RWPE1 (cell line): ENCODE results near the gene CFP.
A peak's percentile ranks its signal among the peaks of the same experiment; 100 is the strongest.
"Not testable (repeated sequence)": the region's sequence is repeated elsewhere in the genome, so short reads cannot be mapped to it uniquely, and the experiment has no call there.

Experiments used
- CTCF ChIA-PET: fragments of 350-600 bp; sonication (Branson Sonifier 250); formaldehyde crosslinking; extraction: SDS; loops from one replicate; lab custom pipeline; 2021; lab: Yijun Ruan, JAX
- POLR2A ChIA-PET: fragments of 400-600 bp; formaldehyde crosslinking; extraction: SDS; loops from one replicate; lab custom pipeline; 2020; ENCODE audit warnings: antibody characterized with exemption; ENCODE audit not compliant: low non-redundant PET; lab: Yijun Ruan, JAX
- DNase-seq: peaks from one replicate; pipeline ENCODE4 v3.0.0; 2012; ENCODE audit warnings: low spot score
- H3K27ac ChIP-seq: fragments of 450-650 bp; 2 replicates; pipeline ENCODE4 v1.5.1; 2017
- CTCF ChIP-seq: fragments of 450-650 bp; conservative IDR thresholded peaks from 2 replicates; pipeline ENCODE4 v1.5.1; 2017; ENCODE audit warnings: low read depth, mild to moderate bottlenecking

CFP gene

GRCh38 chrX:47629419-47630200 lies at the start of gene CFP:
CFP (minus strand) TSS chrX:47629930; CDS start chrX:47629844, 86 bp downstream.
- ChIA-PET CTCF (no interaction called here), POLR2A (no interaction called here)
- H3K27ac ChIP-seq = no peak within 1 kb of the TSS
- DNase-seq = no peak
- TF ChIP-seq CTCF = no peak

- CTCF ChIA-PET, DNase-seq, POLR2A ChIA-PET, H3K27ac ChIP-seq: not testable (repeated sequence)
These were observed 46.5 kb upstream of the CFP start for GRCh38 chrX:47675959-47676859.

GRCh38 chrX:47674776-47675175 lies 45.0 kb upstream of the CFP start:
- ChIA-PET POLR2A (no interaction called here), CTCF (no interaction called here)
- no peak for TF ChIP-seq CTCF
- no peak overlapping the region for H3K27ac ChIP-seq
- no peak for DNase-seq

GRCh38 chrX:47665797-47666196 lies 36.1 kb upstream of the CFP start:
- H3K27ac ChIP-seq, POLR2A ChIA-PET, DNase-seq, CTCF ChIA-PET: not testable (repeated sequence)

DNA sequence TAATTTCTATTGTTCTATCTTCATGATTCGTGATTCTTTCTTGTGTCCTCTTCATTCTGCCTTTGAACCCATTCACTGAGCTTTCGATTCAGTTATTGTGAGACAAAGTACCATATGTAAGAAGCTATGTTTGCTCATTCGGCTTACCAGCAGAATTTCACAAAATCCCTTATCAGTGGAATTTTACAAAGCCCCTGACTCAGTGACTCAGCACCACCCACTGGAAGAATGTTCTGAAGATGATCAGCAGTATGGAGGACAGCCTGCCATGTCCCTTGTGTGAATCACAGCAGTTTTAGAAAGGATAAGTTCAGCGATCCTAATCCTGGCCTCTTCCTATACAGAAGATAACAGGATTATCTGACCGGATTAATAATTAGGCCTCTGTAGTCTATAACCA lies 35.0 kb upstream of the CFP start:
- POLR2A ChIA-PET = no interaction called here
- CTCF ChIA-PET = no interaction called here
- H3K27ac ChIP-seq = no peak overlapping the region
- TF ChIP-seq CTCF = no peak
- no peak for DNase-seq

DNA sequence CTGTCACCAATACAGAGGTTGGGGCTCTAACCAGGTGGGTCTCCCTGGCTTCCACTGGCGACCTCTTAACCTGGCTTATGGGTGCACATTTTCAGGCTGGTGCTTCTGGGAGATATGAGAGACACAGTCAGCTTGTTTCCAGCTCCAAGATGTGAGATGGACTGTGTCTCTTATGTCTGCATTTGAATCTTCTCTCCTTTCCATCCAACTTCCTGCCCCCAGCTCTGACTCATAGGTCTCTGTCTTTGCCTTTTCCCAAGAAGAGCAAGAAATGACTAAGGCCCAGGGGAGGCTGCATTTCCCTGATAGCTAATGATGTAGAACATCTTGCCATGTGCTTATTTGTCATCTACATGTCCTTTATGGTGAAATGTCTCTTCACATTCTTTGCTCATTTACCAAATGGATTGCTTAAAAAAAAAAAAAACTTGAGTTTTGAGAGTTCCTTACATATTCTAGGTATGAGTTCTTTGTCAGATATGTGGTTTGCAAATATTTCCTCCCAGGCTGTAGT lies 32.5 kb upstream of the CFP start:
- ChIA-PET CTCF (interaction anchor here (0.6 kb wide), 1 partner anchor 162 kb away, joined by 3 read pairs; no protein-coding TSS in a partner anchor), POLR2A (interaction anchor here (0.7 kb wide), 1 partner anchor 101 kb away, joined by 3 read pairs; the partner anchor contains the start of gene ARAF)
- TF ChIP-seq CTCF = no peak
- peak overlapping the region; percentile 44; the same call in 1 of the 2 replicates for H3K27ac ChIP-seq
- peak; percentile 26 for DNase-seq

DNA sequence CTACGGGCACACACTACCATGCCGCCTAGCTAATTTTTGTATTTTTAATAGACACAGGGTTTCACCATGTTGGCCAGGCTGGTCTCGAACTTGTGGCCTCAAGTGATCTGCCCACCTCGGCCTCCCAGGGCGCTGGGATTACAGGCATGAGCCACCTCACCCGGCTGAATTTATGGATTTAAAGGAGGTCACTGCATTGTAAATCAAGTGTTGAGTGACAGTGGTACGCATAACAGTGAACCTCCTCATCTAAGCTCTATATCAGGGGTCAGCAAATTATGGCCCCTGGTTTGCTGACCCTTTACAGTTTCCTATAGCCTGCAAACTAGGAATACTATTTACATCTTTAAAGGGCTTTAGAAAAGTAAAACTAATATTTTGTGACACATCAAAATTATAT lies 31.8 kb upstream of the CFP start:
- H3K27ac ChIP-seq = no peak overlapping the region
- no peak for TF ChIP-seq CTCF
- CTCF ChIA-PET = no interaction called here
- no peak for DNase-seq
- POLR2A ChIA-PET = no interaction called here
